HG03108 (cell line): ENCODE measurements around the gene NKD2.
"Not testable (repeated sequence)": the region's sequence is repeated elsewhere in the genome, so short reads cannot be mapped to it uniquely, and the experiment has no call there.

Experiments
- ATAC-seq: cut with Tn5 transposase; IDR thresholded peaks from one replicate; pipeline ENCODE4 v1.9.1; 2021; ENCODE audit warnings: moderate library complexity; ENCODE audit not compliant: unreplicated experiment

Gene NKD2

DNA sequence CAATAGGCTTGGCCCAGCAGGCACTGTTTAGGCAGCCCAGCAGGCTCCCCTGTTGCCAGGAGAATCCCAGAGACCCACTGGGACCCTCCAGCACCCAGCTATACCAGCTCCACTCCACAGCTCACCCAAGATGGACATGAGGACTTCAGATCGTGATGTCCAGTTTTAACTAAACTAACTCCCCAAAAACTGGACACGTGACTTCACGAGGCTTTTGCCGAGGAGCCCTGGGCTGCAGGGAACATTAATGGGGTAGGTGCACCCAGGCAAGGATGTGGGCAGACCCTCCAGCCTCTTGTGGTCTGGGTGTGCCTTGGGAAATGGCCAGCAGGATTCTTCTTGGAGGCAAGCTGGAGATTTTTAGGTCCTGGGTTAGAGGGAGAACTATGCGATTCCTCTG is 8.9 kb upstream of the NKD2 start:
- no peak for ATAC-seq

DNA sequence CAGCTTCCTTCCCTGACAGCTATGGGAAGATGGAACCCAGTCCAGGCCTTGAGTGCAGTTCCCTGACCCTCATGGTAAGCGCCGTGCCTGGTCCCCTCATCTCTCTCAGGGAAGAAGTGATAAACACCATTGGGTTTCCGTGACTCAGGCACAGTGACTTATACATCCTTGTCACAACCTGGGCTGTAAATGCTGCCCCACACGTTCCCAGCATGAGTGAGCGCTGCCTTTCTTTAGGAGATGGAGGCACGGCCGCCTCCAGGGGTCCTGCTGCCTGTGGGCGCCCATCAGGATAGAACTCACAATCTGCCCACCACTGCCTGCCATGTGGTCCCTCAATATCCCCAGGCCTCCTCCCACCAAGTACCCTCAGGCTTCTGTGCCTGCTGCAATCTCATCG is 8.3 kb upstream of the NKD2 start:
- ATAC-seq, result no peak

DNA sequence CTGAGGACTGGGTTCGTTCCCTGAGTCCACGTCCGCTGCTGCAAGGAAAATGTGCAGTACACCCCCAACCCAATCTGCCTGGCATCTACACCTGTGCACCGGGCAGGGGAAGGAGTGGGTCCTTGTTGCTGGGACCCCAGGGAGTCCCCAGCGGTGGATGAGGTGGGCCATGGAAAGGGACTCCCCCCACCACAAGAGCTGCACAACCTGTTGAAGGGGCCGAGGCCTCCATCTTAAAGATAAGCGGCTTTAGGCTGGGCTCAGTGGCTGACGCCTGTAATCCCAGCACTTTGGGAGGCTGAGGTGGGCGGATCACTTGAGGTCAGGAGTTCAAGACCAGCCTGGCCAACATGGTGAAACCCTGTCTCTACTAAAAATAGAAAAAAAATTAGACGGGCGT is 7.8 kb upstream of the NKD2 start:
- ATAC-seq, result not testable (repeated sequence)

DNA sequence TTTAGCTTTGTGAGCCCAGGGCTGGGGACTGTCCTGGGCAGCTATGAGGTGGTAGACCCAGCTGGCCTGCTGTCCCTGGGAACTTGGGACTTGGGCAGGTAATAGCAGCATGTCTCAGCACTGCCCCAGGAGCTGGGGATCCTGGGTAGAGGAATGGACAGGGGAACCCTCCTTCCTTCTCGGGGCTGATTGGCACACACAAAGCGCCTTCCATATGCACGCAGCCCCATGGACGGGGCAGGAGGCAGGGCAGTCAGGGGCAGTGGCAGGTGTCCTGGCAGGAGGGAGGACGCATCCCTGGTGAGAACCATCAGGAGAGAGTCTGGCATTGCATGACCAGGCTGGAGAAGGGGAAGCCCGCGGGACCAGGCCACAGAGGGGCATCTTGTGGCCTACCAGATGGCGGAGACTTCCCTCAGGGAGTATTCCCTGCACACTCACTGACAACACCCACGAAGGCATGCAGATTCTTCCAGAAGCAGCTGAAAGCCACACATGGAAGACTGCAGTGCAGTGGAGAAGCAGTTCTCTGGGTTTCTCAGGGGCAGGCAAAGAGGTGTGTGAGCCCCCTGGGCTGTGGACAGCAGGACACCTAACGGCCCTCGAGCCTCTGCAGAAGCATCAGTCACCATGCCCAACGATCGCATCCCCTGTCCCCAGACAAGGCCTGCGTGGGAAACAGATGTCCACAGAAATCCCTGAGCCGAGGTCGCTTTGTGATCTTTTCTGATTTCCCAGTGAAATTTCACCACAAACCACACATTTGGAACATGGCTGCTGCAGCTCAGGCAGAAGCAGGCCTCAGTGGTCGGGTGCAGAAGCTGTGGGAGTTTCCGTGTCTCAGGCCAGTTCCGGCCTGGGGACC is 7.0 kb upstream of the NKD2 start:
- ATAC-seq, result no peak

DNA sequence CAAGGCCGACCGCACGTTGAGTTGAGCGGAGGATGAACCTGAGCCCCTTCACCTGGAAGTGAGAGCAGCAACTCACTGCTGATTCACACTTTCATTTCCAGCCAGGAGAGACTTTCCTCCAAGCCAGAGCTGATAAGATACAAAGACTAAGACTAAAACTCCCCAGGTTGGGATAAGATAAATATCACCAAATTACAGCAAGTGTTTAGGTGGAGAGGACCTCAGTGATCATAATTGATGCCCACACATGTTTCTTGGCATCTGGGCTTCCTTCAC is 6.4 kb upstream of the NKD2 start:
- no peak for ATAC-seq

DNA sequence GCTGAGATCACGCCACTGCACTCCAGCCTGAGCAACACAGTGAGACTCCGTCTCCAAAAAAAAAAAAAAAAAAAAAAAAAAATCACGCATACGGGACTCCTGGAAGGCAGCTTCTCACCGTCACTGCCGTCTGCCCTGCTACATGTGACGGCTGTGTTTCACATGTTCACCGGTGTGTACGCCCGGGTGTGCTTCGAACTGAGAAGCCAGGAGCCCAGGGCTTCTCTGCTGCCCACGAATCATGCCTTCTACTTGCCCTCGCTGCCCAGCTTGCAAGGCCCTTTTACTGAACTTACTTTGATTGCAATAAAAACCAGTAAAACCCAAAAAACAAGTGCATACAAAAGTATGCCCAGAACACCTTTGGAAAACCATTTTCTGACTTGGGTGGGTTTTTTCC is 5.8 kb upstream of the NKD2 start:
- ATAC-seq, result no peak

DNA sequence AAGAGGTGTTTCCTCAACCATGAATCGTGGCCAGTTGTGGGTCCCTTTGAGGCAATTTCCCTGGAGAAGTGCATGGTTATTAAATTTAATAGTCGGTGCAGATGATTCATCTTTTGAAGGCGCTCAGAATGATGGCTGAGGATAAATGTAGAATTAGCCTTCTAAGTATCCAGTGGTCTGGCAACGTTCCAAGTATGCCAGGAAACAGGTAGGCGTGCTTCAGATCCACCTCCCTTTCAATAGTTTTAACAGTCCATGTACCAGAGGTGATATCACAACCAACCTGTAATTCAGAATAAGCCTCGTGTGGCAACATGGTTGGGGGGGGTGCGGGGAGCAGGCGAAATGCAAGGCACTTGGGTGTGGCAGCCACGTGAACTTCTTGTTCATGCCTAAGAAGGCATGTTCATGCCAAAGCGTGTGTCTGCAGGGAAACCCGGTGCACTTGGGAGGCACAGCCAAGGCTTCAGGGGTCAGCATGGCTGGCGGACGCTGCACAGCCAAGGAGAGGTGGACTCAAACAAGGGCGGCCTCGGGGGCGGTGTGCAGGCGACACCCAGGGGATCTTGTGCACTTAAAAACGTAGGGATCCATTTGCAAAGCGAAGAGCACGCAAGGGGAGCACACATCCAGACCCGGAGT is 5.2 kb upstream of the NKD2 start:
- ATAC-seq, result no peak

DNA sequence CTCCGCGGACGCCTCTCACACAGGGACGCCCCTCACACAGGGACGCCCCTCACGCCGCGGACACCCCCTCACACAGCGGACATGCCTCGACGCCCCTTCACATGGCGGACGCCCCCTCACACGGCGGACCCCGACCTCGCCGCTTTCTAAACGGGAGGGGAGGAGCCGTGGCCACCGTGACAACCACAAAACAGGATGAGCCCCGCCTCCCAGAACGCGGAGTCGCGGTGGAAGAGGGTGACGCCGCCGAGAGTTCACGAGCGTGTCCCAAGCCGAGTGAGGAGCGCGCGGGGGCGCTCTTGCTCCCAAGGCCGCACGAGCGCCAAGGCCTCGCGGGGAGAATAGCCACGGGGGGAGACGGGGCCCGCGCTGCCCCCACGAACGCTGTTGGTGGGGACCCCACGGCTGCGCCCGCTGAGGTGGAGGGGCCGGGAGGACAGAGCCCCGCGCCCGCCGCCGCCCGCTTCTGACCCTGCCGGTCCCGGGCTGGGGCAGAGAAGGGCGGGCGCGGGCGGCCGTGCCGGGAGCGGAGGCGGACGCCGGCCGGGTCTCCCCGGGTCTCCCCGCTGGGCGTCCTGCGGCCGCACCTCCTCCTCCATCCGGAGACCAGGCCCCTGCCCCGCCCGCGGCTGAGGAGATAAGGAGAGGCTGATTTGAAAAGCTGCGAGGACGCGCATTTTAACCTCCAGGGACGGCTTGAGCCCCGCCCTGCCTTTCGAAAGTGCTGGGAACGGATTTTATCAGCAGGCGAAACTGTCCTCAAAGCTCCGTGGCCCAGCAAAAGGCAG is 3.9 kb upstream of the NKD2 start:
- no peak for ATAC-seq

DNA sequence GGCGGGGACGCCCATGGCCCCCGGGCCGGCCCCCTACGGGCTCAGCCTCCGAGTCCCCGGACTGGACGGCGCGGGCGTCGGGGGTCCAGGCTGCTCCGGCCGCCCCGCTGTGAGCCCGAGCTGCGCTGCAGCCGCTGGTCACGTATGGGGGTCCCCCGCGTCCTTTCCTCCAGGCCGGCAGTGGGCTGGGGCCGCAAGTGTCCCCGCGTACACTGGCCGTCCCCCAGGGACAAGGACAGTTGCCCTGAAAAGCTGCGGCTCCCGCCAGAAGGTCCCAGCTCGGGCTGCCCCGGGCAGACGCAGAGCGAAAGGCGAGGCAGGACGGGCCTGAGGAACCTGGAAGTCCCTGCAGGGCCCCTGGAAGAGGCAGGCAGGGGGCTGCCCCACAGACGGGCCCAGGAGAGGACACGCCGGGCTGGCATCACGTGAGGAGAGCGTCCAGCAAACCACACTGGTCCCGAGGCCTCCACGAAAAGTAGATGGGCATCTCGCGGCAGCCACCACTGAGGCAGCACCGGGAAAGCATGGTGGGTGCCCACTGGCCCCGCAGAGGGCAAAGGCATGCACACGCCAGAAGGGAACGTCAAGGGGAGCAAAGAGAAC is 3.3 kb upstream of the NKD2 start:
- ATAC-seq, result no peak

DNA sequence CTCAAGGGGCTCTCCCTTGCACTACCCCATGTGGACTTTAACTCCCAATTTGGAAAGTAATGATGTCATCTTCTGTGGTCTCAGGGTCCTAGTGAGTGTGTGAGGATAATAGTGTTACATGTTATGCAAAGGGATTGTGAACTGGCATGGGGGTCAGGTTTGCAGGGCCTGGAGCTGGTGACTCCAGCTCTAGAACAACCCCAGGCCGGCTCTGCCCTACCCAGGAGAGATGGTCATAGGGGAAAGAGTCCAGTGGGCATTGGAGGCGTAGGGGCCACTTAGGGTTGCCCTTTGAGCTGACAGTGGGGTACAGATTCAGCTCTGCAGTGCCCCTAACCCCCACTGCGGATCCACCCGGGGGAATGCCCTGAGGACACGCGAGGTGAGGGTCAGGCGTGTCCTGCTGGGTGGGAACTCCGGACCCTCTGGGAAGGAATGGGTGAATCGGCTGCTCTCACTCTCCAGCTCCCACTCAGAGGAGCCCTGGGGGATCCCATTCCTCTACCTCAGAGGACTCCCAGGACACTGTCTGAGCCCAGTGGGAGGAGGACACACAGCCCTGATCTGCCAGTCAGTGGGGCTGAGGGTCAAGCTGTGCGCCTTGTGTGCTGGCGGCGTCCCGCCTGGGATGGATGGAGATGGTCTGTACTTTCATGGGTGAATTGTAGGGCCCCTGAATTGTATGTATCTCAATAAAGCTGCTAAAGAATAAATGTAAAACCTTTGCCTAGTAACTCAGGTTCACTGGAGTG is 2.5 kb upstream of the NKD2 start:
- ATAC-seq, result no peak

DNA sequence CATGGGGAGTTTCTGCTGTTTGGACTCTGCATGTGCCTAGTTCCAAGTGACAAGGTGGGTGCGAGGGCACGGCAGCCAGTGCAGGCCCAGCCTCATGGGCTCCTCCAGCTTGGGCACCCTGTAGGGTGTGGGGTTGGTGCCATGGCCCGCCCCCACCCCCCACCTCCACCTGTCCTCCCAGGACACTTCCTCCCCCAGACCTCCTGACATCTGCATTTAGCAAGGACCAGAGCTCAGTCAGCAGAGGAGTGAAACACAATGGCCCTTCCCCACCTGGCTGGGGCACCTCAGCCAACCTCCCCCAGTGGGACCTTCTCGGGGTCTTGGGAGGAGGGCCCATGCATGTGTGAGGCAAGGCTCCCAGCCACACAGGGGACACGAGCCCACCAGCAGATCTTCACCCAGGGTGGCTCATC is 1.9 kb upstream of the NKD2 start:
- no peak for ATAC-seq

DNA sequence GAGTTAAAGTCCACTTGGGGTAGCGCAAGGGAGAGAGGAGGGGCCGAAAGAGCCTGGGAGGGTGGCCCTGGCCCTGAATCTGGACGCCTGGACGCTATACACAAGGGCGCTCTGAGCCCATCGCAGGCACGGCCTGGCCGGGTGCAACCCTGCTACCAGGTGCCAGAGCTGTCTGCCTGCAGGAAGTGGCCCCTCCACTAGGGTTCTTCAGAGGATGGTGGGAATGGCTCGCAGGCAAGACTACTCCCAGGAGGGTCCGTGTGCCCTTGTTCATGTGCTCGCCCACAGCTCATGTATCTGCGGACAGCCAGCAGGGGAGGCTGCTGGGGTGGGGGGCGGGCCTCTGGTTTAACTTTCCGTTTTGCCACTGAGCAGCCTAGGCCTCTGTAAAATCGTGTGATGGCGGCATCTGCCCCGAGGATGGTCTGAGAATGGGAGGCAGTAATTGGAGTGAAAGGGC is 1.4 kb upstream of the NKD2 start:
- ATAC-seq, result no peak

DNA sequence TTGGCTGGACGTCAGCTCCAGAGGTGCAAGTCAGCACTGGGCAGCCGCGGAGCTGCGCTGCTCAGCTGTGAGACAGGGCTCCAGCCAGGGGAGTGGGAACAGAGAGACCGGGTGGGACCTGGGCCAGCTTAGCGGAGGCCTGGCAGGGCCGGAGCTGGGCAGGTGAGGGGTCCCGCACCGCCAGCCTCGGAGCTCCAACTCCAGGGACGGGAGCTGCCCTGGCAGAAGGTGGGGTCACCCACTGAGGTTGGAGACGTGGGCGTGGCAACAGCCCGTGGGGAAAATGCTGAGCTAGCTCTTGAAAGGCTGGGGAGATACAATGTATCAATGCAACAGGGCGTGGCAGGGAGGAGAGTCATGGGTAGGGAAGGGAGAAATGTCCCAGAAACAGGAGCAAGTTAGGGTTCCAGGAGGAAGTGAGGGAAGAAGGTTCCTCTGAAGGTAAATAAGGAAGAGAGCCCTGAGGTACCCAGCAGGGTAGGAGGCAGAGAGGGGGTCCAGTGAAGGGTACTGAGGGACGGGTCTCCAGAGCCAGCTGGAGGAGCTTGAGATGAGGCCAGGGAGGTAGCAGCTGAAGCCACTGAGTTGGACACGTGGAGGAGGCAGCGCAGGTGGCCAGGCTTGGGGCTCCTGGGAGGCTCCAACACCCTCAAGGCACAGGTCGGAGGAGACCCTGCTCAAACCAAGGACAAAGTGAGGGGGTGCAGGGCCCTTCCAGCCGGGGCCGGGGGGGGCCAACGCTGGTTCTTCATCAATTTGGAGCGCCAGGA is 736 bp upstream of the NKD2 start:
- no peak for ATAC-seq

DNA sequence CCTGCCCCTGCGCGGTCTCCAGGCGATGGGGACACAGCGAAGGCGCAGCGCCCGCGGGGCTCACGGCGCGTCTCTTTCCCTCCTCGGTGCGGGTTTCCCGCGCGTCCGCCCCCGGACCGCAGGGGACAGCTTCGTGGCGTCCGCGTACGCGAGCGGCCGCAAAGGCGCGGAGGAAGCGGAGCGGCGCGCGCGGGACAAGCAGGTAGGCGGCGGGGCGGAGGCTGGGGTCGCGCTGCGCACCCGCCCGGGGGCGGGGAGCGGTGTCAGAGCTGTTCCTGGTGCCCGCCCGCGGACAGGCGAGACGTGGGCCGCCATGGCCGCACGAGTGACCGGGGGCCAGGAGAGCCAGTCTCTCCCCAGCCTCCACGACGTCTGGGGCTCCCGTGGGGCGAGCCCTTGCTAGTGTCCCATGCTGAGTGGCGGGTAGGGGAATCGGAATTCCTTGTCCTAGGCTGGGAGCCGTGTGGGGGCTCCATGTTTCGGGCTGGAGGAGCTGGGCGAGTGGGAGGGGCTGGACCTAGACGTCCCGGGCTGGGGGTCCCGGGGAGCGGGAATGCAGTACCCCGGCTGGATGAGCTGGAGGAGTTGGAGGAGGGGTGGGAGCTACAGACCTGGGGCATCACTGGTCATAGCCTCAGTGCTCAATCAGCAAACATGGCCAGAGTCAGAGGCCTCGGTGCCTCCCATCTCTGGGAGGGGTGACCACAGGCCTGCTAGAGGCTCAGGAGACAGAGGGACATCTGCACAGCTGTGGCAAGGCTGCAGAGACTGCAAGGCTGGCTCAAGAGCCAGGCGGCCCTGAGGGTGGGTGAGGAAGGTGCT is 968 bp downstream of the NKD2 start:
- no peak for ATAC-seq

DNA sequence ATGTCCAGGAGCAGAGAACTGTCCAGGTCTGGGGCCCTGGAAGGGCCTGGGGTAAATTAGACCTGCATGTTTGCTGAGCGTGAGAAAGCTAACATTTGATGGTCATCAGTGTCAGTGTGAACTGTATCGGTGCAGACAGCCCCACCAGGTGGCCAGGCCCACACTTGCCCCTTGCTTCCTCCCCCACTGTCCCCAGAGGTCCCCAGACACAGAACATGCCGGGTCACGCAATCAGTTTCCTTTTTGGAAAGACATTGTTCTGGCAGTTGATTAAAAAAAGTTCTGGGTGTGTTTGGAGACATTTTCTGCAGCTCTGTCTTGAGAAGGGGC is 1.5 kb downstream of the NKD2 start:
- no peak for ATAC-seq

DNA sequence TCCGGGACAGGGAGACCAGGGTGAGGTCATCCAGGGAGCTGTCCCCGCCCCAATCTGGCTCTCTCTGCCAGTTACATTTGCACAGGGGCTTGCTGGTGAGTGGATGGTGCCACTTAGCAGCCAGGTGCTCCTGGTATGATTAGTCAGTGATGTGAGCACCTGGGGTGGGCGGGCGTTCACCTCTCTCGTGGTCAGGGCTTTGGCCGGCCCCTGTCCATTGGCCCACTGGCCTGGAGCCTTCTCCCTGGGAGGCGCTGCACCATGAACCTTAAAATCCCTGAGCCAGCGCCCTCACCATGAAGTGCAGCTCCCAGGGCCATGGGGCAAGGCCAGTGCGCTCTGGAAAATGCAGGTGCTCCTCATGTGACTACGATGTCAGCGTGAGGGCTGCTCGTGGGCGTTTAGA is 2.0 kb downstream of the NKD2 start:
- ATAC-seq, result no peak

DNA sequence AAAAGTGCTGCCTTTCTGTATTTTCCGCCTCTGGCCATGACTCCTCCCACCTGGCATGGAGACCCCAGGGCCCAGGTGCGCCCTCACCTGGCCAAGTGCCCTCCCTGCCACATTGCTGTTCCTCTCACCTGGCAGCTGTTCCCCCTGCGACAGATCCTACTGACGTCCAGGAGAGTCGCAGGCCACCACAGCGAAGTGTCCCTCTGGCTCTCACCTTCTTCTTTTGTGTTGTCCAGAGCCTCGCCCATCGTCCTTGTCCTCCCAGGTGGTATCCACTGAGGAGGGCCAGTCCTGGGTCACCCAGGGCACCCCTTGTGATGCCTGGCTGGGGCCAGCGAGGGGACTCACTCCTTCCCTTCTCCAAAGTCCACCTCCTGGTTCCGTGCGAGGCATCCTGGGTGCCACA is 2.6 kb downstream of the NKD2 start:
- no peak for ATAC-seq

DNA sequence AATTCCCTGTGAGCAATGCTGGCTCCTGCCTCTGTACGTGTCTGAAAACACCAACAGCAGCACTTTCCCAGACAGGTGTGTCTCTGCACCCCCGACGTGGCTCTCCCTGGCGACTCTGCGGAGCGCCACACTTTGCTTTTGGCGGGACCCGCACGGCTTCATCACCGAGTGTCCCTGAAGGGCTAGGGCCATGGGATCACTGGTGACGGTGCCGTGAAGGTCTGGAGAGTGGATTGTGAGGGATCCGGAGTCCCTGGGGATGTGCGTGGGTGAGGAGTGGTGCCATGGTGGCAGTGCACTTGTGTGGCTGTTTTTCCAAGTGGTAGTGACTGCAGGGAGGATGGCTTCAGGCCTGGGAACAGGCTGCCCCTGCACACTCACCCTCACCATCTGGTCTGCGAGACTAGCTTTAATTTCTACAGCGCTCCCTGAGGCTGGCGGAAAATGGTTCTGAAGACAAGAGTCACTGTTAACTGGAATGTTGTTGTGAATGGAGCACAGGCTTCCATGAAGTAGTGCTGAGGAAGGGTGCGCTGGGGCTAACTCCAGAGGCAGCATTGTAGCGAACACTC is 3.2 kb downstream of the NKD2 start:
- ATAC-seq, result no peak

DNA sequence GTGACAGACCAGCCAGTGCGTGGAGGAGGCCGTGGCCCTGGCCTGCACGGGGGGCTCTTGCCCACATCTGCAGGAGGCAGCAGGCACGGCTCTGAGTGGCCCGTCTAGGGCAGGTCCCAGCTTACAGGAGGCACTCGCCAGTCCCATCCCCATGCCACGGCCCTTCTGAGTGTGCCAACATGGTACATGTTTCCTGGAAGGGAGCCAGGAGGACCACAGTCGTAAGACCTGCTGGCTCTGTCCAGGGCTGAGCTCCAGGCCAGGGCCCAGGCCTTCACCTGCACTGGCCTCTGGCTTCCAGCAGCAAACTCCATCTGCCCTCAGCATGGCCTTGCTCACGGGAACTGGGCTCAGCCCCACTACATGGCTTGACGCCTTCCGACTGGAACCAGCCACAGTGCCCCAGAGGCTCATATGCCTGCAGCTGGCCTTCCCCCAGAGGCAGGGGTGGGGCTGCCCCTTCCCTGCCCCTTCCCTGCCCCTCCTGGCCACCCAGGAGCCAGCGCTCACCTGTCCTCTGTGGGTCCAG is 3.8 kb downstream of the NKD2 start:
- ATAC-seq, result no peak
